Measurements from ENCODE around the gene EXOG. TPM values are rescaled to one million over a fixed set of nuclear protein-coding genes. Genes with fewer than 3 reads are reported as not detected.

Gene EXOG
- polyA plus RNA-seq, 1 donor from 2014 or later, result 45.6 TPM

DNA sequence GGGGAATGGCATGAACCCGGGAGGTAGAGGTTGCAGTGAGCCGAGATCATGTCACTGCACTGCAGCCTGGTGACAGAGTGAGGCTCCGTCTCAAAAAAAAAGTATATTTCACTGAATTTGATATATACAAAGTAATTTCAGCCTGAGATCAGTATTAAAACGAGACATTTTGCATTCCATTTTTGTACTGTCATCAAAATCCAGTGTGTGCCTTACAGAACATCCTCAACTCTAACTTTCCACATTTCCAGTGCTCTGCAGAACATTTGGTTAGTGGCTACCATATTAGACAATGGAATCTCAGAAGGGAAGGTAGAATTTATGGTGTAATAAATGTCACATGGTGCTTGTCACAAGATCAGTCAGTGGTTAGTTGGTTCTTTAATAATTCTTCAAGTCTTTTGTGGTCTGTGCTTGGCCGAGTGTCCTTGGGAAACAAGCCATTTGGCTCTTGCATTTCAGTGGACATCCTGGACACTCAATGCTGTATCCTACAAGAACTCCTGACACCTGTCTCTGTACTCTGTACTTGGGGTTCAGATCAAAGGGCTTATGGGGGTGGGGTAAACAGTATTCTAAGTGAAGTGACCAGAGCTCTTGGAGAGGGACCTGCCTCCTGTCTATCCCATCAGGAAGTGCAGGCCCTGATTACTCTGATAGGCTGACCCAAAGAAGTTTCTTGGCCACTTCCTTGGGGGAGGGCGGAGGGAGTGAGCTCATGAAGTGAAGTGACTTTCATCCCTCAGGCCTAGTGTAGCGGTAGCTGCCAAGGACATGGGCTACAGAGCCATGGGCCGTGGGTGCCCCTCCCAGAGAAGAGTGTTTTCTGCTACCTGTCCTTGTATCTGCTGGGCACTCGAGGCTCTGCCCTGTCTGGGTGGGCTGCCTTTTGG lies 38.8 kb upstream of the EXOG start:
- H3K36me3 ChIP-seq (ENCODE audit: insufficient read depth, low read length), result no peaks in the 10 kb centered on the region
- H3K9ac ChIP-seq (ENCODE audit: low read length), result no peak overlapping the region
- no peaks in the 10 kb centered on the region for H3K27me3 ChIP-seq (ENCODE audit: insufficient read depth, low read depth, low read length)
- no peak for TF ChIP-seq SMC3 (conservative IDR thresholded peaks at IDR 0.05; ENCODE audit: poor library complexity)
- TF ChIP-seq MXI1 (conservative IDR thresholded peaks at IDR 0.05; ENCODE audit: poor library complexity, severe bottlenecking), result no peak
- TF ChIP-seq RAD21 (conservative IDR thresholded peaks at IDR 0.05), result no peak
- TF ChIP-seq TAF1 (IDR thresholded peaks at IDR 0.05; ENCODE audit: low read depth), result no peak
- TF ChIP-seq EP300 (conservative IDR thresholded peaks at IDR 0.05; ENCODE audit: poor library complexity, severe bottlenecking), result no peak
- TF ChIP-seq, protein P1, sequence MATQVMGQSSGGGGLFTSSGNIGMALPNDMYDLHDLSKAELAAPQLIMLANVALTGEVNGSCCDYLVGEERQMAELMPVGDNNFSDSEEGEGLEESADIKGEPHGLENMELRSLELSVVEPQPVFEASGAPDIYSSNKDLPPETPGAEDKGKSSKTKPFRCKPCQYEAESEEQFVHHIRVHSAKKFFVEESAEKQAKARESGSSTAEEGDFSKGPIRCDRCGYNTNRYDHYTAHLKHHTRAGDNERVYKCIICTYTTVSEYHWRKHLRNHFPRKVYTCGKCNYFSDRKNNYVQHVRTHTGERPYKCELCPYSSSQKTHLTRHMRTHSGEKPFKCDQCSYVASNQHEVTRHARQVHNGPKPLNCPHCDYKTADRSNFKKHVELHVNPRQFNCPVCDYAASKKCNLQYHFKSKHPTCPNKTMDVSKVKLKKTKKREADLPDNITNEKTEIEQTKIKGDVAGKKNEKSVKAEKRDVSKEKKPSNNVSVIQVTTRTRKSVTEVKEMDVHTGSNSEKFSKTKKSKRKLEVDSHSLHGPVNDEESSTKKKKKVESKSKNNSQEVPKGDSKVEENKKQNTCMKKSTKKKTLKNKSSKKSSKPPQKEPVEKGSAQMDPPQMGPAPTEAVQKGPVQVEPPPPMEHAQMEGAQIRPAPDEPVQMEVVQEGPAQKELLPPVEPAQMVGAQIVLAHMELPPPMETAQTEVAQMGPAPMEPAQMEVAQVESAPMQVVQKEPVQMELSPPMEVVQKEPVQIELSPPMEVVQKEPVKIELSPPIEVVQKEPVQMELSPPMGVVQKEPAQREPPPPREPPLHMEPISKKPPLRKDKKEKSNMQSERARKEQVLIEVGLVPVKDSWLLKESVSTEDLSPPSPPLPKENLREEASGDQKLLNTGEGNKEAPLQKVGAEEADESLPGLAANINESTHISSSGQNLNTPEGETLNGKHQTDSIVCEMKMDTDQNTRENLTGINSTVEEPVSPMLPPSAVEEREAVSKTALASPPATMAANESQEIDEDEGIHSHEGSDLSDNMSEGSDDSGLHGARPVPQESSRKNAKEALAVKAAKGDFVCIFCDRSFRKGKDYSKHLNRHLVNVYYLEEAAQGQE (IDR thresholded peaks at IDR 0.05; ENCODE audit: borderline replicate concordance), result no peak
- H4K20me1 ChIP-seq (ENCODE audit: insufficient read depth), result peaks cover 20% of the 10 kb centered on the region
- H3K79me2 ChIP-seq (replicated peaks; ENCODE audit: insufficient read depth, low read length), result peaks cover 74% of the 10 kb centered on the region
- no peak overlapping the region for H3K4me2 ChIP-seq (ENCODE audit: low read length)
- no peaks in the 10 kb centered on the region for H3K9me2 ChIP-seq (ENCODE audit: insufficient read depth, low read length)
- no peak overlapping the region for H3K27ac ChIP-seq (ENCODE audit: low read length)
- peak overlapping the region; percentile 96 for H3K4me3 ChIP-seq (ENCODE audit: low read length)
- H3F3A ChIP-seq (ENCODE audit: insufficient read depth, low read length, poor library complexity, severe bottlenecking), result no peaks in the 10 kb centered on the region
- H3K9me3 ChIP-seq (ENCODE audit: low read length), result no peaks in the 10 kb centered on the region
- H2AFZ ChIP-seq (ENCODE audit: low read depth, low read length), result no peak overlapping the region

DNA sequence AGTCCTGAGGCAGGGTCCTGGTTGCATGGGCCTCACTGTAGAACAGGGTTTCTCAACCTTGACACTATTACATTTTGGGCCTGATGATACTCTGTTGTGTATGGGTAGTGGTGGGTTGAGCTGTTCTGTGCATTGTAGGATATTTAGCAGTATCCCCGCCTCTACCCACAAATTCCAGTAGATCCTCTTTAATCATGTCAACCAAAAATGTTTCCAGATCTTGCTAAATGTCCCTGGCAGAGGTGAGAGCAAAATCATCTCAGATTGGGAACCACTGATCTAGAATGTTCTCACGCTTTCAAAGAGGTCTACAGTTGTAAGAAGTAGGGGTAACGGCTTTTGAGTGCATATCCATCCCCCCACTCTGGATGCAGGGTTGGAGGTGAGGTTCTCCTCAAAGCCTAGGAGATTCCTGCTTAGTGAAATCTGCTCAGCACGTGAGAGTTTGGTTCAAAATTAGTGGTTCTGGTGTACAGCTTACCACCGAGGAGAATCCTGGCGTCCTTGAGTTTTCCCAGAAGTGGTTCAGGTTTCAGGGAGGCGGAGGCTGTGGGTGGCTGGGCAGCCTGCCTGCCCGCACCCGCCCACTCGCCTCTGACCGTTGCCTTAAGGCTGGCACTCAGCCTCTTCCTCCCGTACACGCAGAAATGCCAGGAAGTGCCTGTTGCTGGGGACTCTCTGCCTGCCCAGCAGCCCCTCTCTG lies 37.2 kb upstream of the EXOG start:
- no peak overlapping the region for H3K27ac ChIP-seq (ENCODE audit: low read length)
- TF ChIP-seq SMC3 (conservative IDR thresholded peaks at IDR 0.05; ENCODE audit: poor library complexity), result no peak
- no peaks in the 10 kb centered on the region for H3F3A ChIP-seq (ENCODE audit: insufficient read depth, low read length, poor library complexity, severe bottlenecking)
- peaks cover 90% of the 10 kb centered on the region for H3K79me2 ChIP-seq (replicated peaks; ENCODE audit: insufficient read depth, low read length)
- no peak overlapping the region for H3K4me2 ChIP-seq (ENCODE audit: low read length)
- no peaks in the 10 kb centered on the region for H3K36me3 ChIP-seq (ENCODE audit: insufficient read depth, low read length)
- H3K9ac ChIP-seq (ENCODE audit: low read length), result no peak overlapping the region
- H2AFZ ChIP-seq (ENCODE audit: low read depth, low read length), result no peak overlapping the region
- no peaks in the 10 kb centered on the region for H3K27me3 ChIP-seq (ENCODE audit: insufficient read depth, low read depth, low read length)
- no peaks in the 10 kb centered on the region for H3K9me3 ChIP-seq (ENCODE audit: low read length)
- H4K20me1 ChIP-seq (ENCODE audit: insufficient read depth), result peaks cover 20% of the 10 kb centered on the region
- H3K9me2 ChIP-seq (ENCODE audit: insufficient read depth, low read length), result no peaks in the 10 kb centered on the region
- no peak overlapping the region for H3K4me3 ChIP-seq (ENCODE audit: low read length)

DNA sequence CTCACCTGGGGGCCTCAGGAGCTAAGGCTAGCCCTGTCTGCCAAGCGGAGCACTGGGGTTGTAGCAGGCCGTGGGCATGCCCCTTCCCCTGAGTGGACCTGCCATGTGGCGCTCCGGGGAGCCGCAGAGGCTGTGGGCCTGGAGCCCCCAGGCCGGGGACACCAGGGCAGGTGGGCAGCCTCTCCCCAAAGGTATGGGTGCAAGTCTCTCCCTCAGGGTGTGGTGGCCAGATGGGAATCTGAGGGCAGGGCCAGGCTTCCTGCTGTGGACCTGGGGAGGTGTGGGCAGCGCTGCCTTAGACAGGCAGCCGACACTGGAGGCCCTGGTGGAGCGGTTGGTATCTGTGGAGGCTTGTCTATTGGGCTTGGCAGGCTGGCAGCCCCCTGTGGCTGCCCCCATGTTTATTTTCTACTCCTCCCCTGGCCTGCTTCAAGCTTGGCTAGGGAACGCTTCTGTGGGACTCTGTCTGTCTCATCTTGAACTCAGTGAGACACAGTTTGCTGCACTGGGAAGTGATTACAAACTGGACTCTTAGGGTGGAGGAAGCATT lies 36.6 kb upstream of the EXOG start:
- H3F3A ChIP-seq (ENCODE audit: insufficient read depth, low read length, poor library complexity, severe bottlenecking), result no peaks in the 10 kb centered on the region
- no peak overlapping the region for H3K9ac ChIP-seq (ENCODE audit: low read length)
- no peaks in the 10 kb centered on the region for H3K9me3 ChIP-seq (ENCODE audit: low read length)
- peaks cover 20% of the 10 kb centered on the region for H4K20me1 ChIP-seq (ENCODE audit: insufficient read depth)
- TF ChIP-seq MXI1 (conservative IDR thresholded peaks at IDR 0.05; ENCODE audit: poor library complexity, severe bottlenecking), result no peak
- TF ChIP-seq, protein P2, sequence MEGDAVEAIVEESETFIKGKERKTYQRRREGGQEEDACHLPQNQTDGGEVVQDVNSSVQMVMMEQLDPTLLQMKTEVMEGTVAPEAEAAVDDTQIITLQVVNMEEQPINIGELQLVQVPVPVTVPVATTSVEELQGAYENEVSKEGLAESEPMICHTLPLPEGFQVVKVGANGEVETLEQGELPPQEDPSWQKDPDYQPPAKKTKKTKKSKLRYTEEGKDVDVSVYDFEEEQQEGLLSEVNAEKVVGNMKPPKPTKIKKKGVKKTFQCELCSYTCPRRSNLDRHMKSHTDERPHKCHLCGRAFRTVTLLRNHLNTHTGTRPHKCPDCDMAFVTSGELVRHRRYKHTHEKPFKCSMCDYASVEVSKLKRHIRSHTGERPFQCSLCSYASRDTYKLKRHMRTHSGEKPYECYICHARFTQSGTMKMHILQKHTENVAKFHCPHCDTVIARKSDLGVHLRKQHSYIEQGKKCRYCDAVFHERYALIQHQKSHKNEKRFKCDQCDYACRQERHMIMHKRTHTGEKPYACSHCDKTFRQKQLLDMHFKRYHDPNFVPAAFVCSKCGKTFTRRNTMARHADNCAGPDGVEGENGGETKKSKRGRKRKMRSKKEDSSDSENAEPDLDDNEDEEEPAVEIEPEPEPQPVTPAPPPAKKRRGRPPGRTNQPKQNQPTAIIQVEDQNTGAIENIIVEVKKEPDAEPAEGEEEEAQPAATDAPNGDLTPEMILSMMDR (IDR thresholded peaks at IDR 0.05; ENCODE audit: poor library complexity, severe bottlenecking), result no peak
- no peak for TF ChIP-seq POLR2AphosphoS5 (IDR thresholded peaks at IDR 0.05)
- no peak for TF ChIP-seq EP300 (conservative IDR thresholded peaks at IDR 0.05; ENCODE audit: poor library complexity, severe bottlenecking)
- no peak for TF ChIP-seq EZH2 (IDR thresholded peaks at IDR 0.05; ENCODE audit: borderline replicate concordance, insufficient read depth, low read length, poor library complexity, severe bottlenecking)
- TF ChIP-seq SMC3 (conservative IDR thresholded peaks at IDR 0.05; ENCODE audit: poor library complexity), result no peak
- TF ChIP-seq, protein P1 (IDR thresholded peaks at IDR 0.05; ENCODE audit: borderline replicate concordance), result no peak
- no peak for TF ChIP-seq RAD21 (conservative IDR thresholded peaks at IDR 0.05)
- TF ChIP-seq TAF1 (IDR thresholded peaks at IDR 0.05; ENCODE audit: low read depth), result no peak
- H2AFZ ChIP-seq (ENCODE audit: low read depth, low read length), result no peak overlapping the region
- H3K79me2 ChIP-seq (replicated peaks; ENCODE audit: insufficient read depth, low read length), result peaks cover 96% of the 10 kb centered on the region
- no peaks in the 10 kb centered on the region for H3K36me3 ChIP-seq (ENCODE audit: insufficient read depth, low read length)
- no peak overlapping the region for H3K4me3 ChIP-seq (ENCODE audit: low read length)
- no peak overlapping the region for H3K4me2 ChIP-seq (ENCODE audit: low read length)
- H3K27me3 ChIP-seq (ENCODE audit: insufficient read depth, low read depth, low read length), result no peaks in the 10 kb centered on the region
- H3K9me2 ChIP-seq (ENCODE audit: insufficient read depth, low read length), result no peaks in the 10 kb centered on the region
- H3K27ac ChIP-seq (ENCODE audit: low read length), result no peak overlapping the region
